WTC11 (cell line): ENCODE data around the gene PRCD. TPM values are rescaled to one million over a fixed set of nuclear protein-coding genes. Genes with fewer than 3 reads are reported as not detected.

ENCODE experiments used
- ATF1 ChIP-seq: sonication (generic); formaldehyde crosslinking; IDR thresholded peaks from 2 replicates; pipeline ENCODE4 v1.8.1; 2023; ENCODE audit warnings: mild to moderate bottlenecking, moderate library complexity, missing genetic modification reagents
- CREB1 ChIP-seq: sonication (generic); formaldehyde crosslinking; IDR thresholded peaks from 2 replicates; pipeline ENCODE4 v1.8.0; 2023; ENCODE audit warnings: mild to moderate bottlenecking, missing genetic modification reagents
- CTCF ChIP-seq: fragments of 200-600 bp; IDR thresholded peaks from 2 replicates; pipeline ENCODE4 v1.8.0; 2022; ENCODE audit warnings: antibody characterized with exemption
- E2F4 ChIP-seq: sonication (generic); formaldehyde crosslinking; IDR thresholded peaks from 2 replicates; pipeline ENCODE4 v1.8.1; 2022; ENCODE audit warnings: low read depth, mild to moderate bottlenecking, moderate library complexity, missing genetic modification reagents, borderline replicate concordance
- FOXJ3 ChIP-seq: sonication (generic); formaldehyde crosslinking; IDR thresholded peaks from 2 replicates; pipeline ENCODE4 v1.9.0; 2021; ENCODE audit warnings: missing genetic modification reagents, mild to moderate bottlenecking, borderline replicate concordance
- JUN ChIP-seq: sonication (generic); formaldehyde crosslinking; IDR thresholded peaks from 2 replicates; pipeline ENCODE4 v1.8.0; 2023; ENCODE audit warnings: mild to moderate bottlenecking, missing genetic modification reagents
- MLX ChIP-seq: sonication (generic); formaldehyde crosslinking; IDR thresholded peaks from 2 replicates; pipeline ENCODE4 v1.8.1; 2023; ENCODE audit warnings: mild to moderate bottlenecking, missing genetic modification reagents, moderate library complexity
- MYBL2 ChIP-seq: sonication (generic); formaldehyde crosslinking; IDR thresholded peaks from 2 replicates; pipeline ENCODE4 v1.8.1; 2023; ENCODE audit warnings: mild to moderate bottlenecking, moderate library complexity, missing genetic modification reagents
- NFE2L1 ChIP-seq: sonication (generic); formaldehyde crosslinking; IDR thresholded peaks from 2 replicates; pipeline ENCODE4 v1.8.1; 2023; ENCODE audit warnings: missing genetic modification reagents
- NR1H2 ChIP-seq: sonication (generic); formaldehyde crosslinking; IDR thresholded peaks from 2 replicates; pipeline ENCODE4 v1.9.0; 2021; ENCODE audit warnings: mild to moderate bottlenecking, moderate library complexity, missing genetic modification reagents
- NR2C2 ChIP-seq: sonication (generic); formaldehyde crosslinking; IDR thresholded peaks from 2 replicates; pipeline ENCODE4 v1.8.0; 2022; ENCODE audit warnings: mild to moderate bottlenecking, missing genetic modification reagents
- SMAD3 ChIP-seq: sonication (generic); formaldehyde crosslinking; IDR thresholded peaks from 2 replicates; pipeline ENCODE4 v1.8.0; 2022; ENCODE audit warnings: missing genetic modification reagents, mild to moderate bottlenecking, borderline replicate concordance
- SP1 ChIP-seq: sonication (generic); formaldehyde crosslinking; conservative IDR thresholded peaks from 2 replicates; pipeline ENCODE4 v1.8.1; 2022; ENCODE audit warnings: missing genetic modification reagents
- TEAD1 ChIP-seq: sonication (generic); formaldehyde crosslinking; IDR thresholded peaks from 2 replicates; pipeline ENCODE4 v1.8.0; 2022; ENCODE audit warnings: mild to moderate bottlenecking, missing genetic modification reagents
- TP53 ChIP-seq: sonication (generic); formaldehyde crosslinking; IDR thresholded peaks from 2 replicates; pipeline ENCODE4 v1.8.1; 2023; ENCODE audit warnings: mild to moderate bottlenecking, missing genetic modification reagents
- USF2 ChIP-seq: sonication (generic); formaldehyde crosslinking; IDR thresholded peaks from 2 replicates; pipeline ENCODE4 v1.8.1; 2023; ENCODE audit warnings: mild to moderate bottlenecking, missing genetic modification reagents, moderate library complexity
- ZBTB43 ChIP-seq: sonication (generic); formaldehyde crosslinking; IDR thresholded peaks from 2 replicates; pipeline ENCODE4 v1.8.1; 2023; ENCODE audit warnings: mild to moderate bottlenecking, missing genetic modification reagents
- ZNF317 ChIP-seq: sonication (generic); formaldehyde crosslinking; IDR thresholded peaks from 2 replicates; pipeline ENCODE4 v1.8.1; 2023; ENCODE audit warnings: low read depth, mild to moderate bottlenecking, moderate library complexity, missing genetic modification reagents, borderline replicate concordance
- total RNA-seq: library from RNA; stranded (reverse); gene quantifications from 3 replicates; pipeline ENCODE4 v1.2.3, GENCODE V29; 2021
- TF ChIP-seq, protein P1 (sequence below): fragments of 250-450 bp; sonication (Bioruptor Pico); IDR thresholded peaks from 2 replicates; pipeline ENCODE4 v1.9.0; 2021; ENCODE audit warnings: moderate library complexity, mild to moderate bottlenecking, inconsistent platforms, borderline replicate concordance
- TF ChIP-seq, protein P2 (sequence below): sonication (generic); formaldehyde crosslinking; IDR thresholded peaks from 2 replicates; pipeline ENCODE4 v1.8.1; 2022; ENCODE audit warnings: mild to moderate bottlenecking, missing genetic modification reagents, moderate library complexity, borderline replicate concordance
- TF ChIP-seq, protein P3 (sequence below): sonication (generic); formaldehyde crosslinking; IDR thresholded peaks from 2 replicates; pipeline ENCODE4 v1.8.0; 2023; ENCODE audit warnings: missing genetic modification reagents, mild to moderate bottlenecking, borderline replicate concordance

The PRCD gene
- total RNA-seq, 1 experiment from 2014 or later: 2.7 TPM

- no peak for TF ChIP-seq CTCF
- TF ChIP-seq SP1 (CRISPR knock-in tag): peak; percentile 82
- no peak for TF ChIP-seq FOXJ3 (CRISPR knock-in tag)
- TF ChIP-seq NFE2L1 (CRISPR knock-in tag): peak; percentile 64; the same call in 1 of the 2 replicates
- TF ChIP-seq USF2 (CRISPR knock-in tag): peak; percentile 32; the same call in 1 of the 2 replicates
- TF ChIP-seq JUN: no peak
- no peak for TF ChIP-seq NR1H2
- no peak for TF ChIP-seq E2F4 (CRISPR knock-in tag)
- TF ChIP-seq MLX: no peak
- peak; percentile 44; the same call in 1 of the 2 replicates for TF ChIP-seq TEAD1
- TF ChIP-seq, protein P1, sequence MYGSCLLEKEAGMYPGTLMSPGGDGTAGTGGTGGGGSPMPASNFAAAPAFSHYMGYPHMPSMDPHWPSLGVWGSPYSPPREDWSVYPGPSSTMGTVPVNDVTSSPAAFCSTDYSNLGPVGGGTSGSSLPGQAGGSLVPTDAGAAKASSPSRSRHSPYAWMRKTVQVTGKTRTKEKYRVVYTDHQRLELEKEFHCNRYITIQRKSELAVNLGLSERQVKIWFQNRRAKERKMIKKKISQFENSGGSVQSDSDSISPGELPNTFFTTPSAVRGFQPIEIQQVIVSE (CRISPR knock-in tag): no peak
- no peak for TF ChIP-seq ZNF317 (CRISPR knock-in tag)
- TF ChIP-seq CREB1 (CRISPR knock-in tag): no peak
- TF ChIP-seq NR2C2: no peak
- TF ChIP-seq ZBTB43: peak; percentile 50; the same call in 1 of the 2 replicates
- TF ChIP-seq MYBL2 (CRISPR knock-in tag): peak; percentile 78
- TF ChIP-seq TP53 (CRISPR knock-in tag): no peak
- TF ChIP-seq, protein P2, sequence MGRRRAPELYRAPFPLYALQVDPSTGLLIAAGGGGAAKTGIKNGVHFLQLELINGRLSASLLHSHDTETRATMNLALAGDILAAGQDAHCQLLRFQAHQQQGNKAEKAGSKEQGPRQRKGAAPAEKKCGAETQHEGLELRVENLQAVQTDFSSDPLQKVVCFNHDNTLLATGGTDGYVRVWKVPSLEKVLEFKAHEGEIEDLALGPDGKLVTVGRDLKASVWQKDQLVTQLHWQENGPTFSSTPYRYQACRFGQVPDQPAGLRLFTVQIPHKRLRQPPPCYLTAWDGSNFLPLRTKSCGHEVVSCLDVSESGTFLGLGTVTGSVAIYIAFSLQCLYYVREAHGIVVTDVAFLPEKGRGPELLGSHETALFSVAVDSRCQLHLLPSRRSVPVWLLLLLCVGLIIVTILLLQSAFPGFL (CRISPR knock-in tag): no peak
- TF ChIP-seq, protein P3, sequence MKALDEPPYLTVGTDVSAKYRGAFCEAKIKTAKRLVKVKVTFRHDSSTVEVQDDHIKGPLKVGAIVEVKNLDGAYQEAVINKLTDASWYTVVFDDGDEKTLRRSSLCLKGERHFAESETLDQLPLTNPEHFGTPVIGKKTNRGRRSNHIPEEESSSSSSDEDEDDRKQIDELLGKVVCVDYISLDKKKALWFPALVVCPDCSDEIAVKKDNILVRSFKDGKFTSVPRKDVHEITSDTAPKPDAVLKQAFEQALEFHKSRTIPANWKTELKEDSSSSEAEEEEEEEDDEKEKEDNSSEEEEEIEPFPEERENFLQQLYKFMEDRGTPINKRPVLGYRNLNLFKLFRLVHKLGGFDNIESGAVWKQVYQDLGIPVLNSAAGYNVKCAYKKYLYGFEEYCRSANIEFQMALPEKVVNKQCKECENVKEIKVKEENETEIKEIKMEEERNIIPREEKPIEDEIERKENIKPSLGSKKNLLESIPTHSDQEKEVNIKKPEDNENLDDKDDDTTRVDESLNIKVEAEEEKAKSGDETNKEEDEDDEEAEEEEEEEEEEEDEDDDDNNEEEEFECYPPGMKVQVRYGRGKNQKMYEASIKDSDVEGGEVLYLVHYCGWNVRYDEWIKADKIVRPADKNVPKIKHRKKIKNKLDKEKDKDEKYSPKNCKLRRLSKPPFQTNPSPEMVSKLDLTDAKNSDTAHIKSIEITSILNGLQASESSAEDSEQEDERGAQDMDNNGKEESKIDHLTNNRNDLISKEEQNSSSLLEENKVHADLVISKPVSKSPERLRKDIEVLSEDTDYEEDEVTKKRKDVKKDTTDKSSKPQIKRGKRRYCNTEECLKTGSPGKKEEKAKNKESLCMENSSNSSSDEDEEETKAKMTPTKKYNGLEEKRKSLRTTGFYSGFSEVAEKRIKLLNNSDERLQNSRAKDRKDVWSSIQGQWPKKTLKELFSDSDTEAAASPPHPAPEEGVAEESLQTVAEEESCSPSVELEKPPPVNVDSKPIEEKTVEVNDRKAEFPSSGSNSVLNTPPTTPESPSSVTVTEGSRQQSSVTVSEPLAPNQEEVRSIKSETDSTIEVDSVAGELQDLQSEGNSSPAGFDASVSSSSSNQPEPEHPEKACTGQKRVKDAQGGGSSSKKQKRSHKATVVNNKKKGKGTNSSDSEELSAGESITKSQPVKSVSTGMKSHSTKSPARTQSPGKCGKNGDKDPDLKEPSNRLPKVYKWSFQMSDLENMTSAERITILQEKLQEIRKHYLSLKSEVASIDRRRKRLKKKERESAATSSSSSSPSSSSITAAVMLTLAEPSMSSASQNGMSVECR (CRISPR knock-in tag): peak; percentile 66; the same call in 1 of the 2 replicates
- TF ChIP-seq ATF1 (CRISPR knock-in tag): no peak
- TF ChIP-seq SMAD3 (CRISPR knock-in tag): no peak
These were observed 797 bp downstream of the PRCD start (continued) for GRCh38 chr17:76540381-76541300.
